SK-N-MC (cell line): Measurements from ENCODE around the gene KIF26B.

ENCODE experiments used
- DNase-seq: peaks from one replicate; pipeline ENCODE4 v3.0.0-alpha.2; 2011; ENCODE audit warnings: low read depth, low spot score
- H3K27ac ChIP-seq: fragments of 200-600 bp; sonication (generic); 2 replicates; pipeline ENCODE4 v1.5.1; 2016; ENCODE audit warnings: mixed run types
- H3K36me3 ChIP-seq: fragments of 200-600 bp; sonication (generic); 2 replicates; pipeline ENCODE4 v1.6.1; 2017; ENCODE audit warnings: antibody characterized with exemption, low read length, mixed read lengths; ENCODE audit not compliant: insufficient read depth
- H3K4me3 ChIP-seq: fragments of 200-600 bp; sonication (generic); 2 replicates; pipeline ENCODE4 v1.5.1; 2016
- H3K9ac ChIP-seq: fragments of 200-600 bp; sonication (generic); 2 replicates; pipeline ENCODE4 v1.8.0; 2017; ENCODE audit warnings: mixed run types, mixed read lengths; ENCODE audit not compliant: insufficient read length
- H3K9me3 ChIP-seq: fragments of 200-600 bp; sonication (generic); 2 replicates; pipeline ENCODE4 v1.6.1; 2017; ENCODE audit warnings: low read depth, mild to moderate bottlenecking, antibody characterized with exemption, low read length, moderate library complexity, mixed read lengths
- EZH2 ChIP-seq: fragments of 200-600 bp; sonication (generic); IDR thresholded peaks from one replicate; pipeline ENCODE4 v1.6.1; 2017; ENCODE audit warnings: antibody characterized with exemption
- FOXP2 ChIP-seq: optimal IDR thresholded peaks from 2 replicates; pipeline ENCODE3; 2011; ENCODE audit warnings: mild to moderate bottlenecking, moderate library complexity; ENCODE audit not compliant: insufficient read depth; ENCODE audit errors: extremely low read length, control extremely low read depth
- POLR2AphosphoS5 ChIP-seq: IDR thresholded peaks from 2 replicates; pipeline ENCODE4 v1.6.1; 2012; ENCODE audit warnings: mild to moderate bottlenecking, low read depth, low read length, borderline replicate concordance

The KIF26B gene

DNA sequence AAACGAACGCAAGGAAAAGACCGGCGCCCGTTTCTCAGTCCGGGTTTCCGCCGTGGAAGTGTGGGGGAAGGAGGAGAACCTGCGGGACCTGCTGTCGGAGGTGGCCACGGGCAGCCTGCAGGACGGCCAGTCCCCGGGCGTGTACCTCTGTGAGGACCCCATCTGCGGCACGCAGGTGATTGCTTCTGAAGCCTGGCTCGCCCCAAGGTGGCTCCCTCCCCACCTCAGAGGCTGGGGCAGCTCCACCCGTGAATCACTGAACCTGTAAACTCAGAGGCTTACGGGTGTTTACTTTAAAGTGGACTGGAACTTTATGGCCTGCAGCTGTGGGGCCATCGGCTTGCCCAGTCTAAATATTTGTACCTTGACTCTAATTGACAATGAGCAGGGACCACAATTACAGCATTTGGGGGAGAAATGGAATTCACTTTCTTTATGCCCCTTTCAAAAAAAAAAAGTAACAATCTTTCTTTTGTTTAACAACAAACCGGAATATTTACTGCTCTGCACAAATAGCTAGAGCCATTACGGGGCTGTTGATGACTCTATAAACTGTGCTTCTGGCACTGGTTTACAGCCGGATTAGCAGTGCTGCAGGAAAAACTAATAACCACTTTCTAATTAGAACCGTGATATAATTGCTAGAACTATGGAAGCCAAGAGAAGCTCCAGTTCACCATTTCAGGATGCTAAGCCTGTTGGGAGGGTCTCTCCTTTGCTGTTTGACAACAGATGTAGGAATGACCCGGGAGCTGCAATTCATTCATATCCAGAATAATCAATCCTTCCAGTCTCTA, 454.8 kb downstream of the KIF26B start:
- no peak for DNase-seq
- H3K9me3 ChIP-seq = no peaks in the 10 kb centered on the region
- H3K9ac ChIP-seq = no peak overlapping the region
- H3K4me3 ChIP-seq = no peak overlapping the region
- TF ChIP-seq FOXP2 = no peak
- no peak for TF ChIP-seq POLR2AphosphoS5
- no peak for TF ChIP-seq EZH2
- no peaks in the 10 kb centered on the region for H3K36me3 ChIP-seq
- H3K27ac ChIP-seq = no peak overlapping the region

DNA sequence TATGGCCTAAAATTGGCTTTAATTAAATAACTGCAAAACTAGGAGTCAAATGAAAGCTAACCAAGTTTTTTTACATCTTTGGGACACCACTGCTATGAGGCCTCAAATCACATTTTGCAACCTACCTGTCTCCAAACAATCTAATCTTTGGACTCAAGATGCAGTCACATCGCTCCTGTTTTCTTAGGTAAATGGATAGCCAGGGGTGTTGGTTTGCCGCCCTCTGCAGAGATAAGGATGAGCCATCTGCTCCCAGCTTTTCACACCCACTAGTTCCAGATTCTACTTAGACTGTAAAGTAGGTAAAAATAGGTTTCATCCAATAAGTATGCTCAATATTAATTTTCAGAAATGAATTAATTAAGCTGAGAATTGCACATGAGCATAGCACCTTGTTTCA, 456.5 kb downstream of the KIF26B start:
- H3K36me3 ChIP-seq = no peaks in the 10 kb centered on the region
- H3K9me3 ChIP-seq = no peaks in the 10 kb centered on the region
- no peak for DNase-seq
- no peak overlapping the region for H3K4me3 ChIP-seq
- TF ChIP-seq FOXP2 (no peak), POLR2AphosphoS5 (no peak), EZH2 (no peak)
- H3K27ac ChIP-seq = no peak overlapping the region
- no peak overlapping the region for H3K9ac ChIP-seq

DNA sequence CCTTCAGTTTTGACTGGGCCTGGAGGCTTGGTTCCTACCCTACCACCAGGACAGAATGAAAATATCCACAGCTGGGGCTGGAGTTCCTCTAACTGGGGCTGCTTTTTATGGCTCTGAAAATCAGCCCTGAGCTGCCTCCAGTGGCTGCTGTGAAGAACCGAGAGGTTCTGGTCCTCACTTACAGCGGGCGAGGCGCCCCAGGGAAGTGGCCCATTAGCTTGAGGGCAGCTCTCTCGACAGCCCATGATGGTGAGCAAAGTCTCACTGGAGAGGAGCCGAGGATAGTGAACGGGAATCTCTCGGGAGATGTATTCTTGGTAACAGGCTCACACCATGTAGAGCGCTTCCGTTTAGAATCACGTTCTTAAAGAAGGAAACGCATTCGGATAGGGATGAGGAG, 459.7 kb downstream of the KIF26B start:
- Histone ChIP-seq H3K9ac (no peak overlapping the region), H3K36me3 (no peaks in the 10 kb centered on the region), H3K27ac (no peak overlapping the region), H3K9me3 (no peaks in the 10 kb centered on the region), H3K4me3 (no peak overlapping the region)
- no peak for DNase-seq
- TF ChIP-seq EZH2 (no peak), FOXP2 (no peak), POLR2AphosphoS5 (no peak)

DNA sequence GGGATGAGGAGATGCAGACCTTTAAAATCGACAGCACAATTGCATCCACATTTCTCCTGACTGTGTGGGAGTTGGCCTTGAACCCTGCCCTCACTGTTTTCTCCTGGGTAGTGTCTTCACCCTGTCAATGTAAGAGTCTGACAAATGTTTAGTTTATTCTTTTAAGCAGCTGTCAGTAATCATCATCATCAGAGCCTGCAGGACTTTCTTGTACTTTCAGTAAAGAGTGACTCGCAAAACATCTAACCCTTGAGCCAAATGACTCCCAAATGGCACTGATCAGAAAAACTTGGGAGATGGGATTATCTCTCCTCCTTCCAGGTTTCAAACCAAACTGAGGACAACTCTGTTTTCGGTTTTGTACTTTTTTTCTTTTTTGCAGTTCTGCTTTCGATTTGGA, 460.2 kb downstream of the KIF26B start:
- H3K36me3 ChIP-seq = no peaks in the 10 kb centered on the region
- no peak overlapping the region for H3K4me3 ChIP-seq
- no peak overlapping the region for H3K27ac ChIP-seq
- H3K9ac ChIP-seq = no peak overlapping the region
- no peaks in the 10 kb centered on the region for H3K9me3 ChIP-seq
- no peak for DNase-seq
- TF ChIP-seq POLR2AphosphoS5 (no peak), EZH2 (no peak), FOXP2 (no peak)

DNA sequence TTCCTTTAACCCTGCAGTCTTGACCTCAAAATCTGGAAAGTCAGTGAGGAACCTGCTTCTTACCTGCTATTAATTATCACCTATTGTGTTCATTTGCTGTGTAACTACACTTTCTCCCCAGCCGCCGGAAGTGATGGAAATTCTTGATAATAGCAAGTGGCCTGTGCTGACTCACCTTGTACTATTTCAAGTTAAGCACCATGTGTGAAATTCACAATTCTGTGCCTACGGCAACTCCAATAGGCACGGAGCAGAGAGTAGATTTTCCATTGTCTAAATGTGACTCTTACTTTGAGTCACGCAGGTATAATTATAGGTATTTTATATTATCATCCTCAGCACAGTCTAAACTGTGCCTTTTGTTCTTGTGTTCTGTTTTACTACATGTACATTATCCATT, 466.8 kb downstream of the KIF26B start:
- TF ChIP-seq FOXP2 = no peak
- TF ChIP-seq EZH2 = no peak
- TF ChIP-seq POLR2AphosphoS5 = no peak
- DNase-seq = no peak
- Histone ChIP-seq H3K9ac (no peak overlapping the region), H3K4me3 (no peak overlapping the region), H3K27ac (no peak overlapping the region), H3K9me3 (no peaks in the 10 kb centered on the region), H3K36me3 (no peaks in the 10 kb centered on the region)

DNA sequence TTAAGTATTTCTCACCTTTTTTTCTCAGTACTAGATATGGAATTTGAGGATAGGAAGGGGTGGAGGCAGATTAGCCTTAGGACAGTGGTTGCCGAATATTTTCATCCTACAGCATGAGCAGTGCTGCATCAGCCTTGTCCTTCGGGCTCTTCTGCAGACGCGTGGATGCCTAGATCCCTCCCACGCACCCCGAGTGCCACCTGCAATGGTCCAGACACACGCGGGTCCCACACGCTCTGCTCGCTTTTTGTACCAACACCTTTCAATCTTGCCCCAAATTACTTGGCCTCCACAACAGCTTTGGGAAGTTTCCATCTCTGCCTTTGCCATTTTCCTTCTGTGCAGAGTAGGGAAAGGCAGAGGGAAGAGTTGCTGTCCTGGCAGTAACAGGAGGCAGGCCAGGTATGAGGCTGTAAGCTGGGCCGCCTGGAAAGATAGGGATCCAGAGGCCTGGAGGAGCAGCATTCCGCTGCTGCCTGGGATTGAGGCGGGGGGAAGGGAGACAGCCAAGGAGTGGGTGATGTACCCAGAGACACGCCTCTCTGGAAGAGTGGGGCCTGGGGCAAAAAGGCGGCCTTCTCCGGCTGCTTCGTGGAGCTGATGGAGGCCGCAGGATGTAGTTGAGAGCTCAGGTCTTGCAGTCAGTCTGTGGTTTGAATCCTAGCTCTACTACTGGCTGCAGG, 467.7 kb downstream of the KIF26B start:
- Histone ChIP-seq H3K36me3 (no peaks in the 10 kb centered on the region), H3K9me3 (no peaks in the 10 kb centered on the region), H3K27ac (no peak overlapping the region), H3K4me3 (no peak overlapping the region), H3K9ac (no peak overlapping the region)
- no peak for DNase-seq
- TF ChIP-seq FOXP2 (no peak), EZH2 (no peak), POLR2AphosphoS5 (no peak)

DNA sequence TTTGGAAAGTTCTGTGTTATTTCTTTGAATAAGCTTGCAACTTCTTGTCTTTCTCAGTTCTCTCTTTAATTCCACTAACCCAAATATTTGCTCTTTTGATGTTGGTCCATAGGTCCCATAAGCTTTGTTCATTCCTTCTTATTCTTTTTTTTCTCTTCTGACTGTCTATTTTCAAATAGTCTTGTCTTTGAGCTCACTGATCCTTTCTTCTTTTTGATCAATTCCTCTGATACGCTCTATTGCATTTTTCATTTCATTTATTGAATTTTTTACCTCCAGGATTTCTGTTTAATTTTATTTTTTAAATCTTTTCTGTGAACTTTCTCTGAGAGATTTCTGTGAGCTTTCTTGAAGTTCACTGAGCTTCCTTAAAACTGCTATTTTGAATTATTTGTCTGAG, 486.6 kb downstream of the KIF26B start:
- no peaks in the 10 kb centered on the region for H3K36me3 ChIP-seq
- no peak for DNase-seq
- no peak overlapping the region for H3K9ac ChIP-seq
- no peak for TF ChIP-seq FOXP2
- H3K4me3 ChIP-seq = no peak overlapping the region
- no peak overlapping the region for H3K27ac ChIP-seq
- H3K9me3 ChIP-seq = peaks cover 3% of the 10 kb centered on the region; the same call in 1 of the 2 replicates

DNA sequence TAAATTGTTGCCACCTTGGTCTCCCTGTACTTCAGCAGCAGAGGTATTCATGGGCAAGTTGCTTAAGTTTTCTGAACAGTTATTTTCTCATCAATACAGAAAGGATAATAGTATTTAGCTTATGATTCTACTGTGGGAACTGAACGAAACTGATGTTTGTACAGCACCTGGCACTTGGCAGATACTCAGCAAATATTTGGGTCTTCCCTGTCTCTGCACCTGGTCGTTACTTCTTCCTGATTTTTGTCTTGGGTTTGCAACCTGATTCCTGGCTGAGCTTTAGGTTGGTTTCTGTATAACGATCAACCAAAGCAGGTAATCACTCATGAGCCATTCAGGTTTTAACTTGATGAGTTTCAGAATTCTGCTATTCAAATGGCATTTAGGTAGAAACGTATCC, 490.6 kb downstream of the KIF26B start:
- Histone ChIP-seq H3K27ac (no peak overlapping the region), H3K9ac (no peak overlapping the region), H3K9me3 (peaks cover 3% of the 10 kb centered on the region; the same call in 1 of the 2 replicates), H3K36me3 (no peaks in the 10 kb centered on the region), H3K4me3 (no peak overlapping the region)
- DNase-seq = no peak
- no peak for TF ChIP-seq POLR2AphosphoS5
- no peak for TF ChIP-seq FOXP2
- TF ChIP-seq EZH2 = no peak
